Ovary (tissue), 3 donors: ENCODE measurements around the gene ASCL5.

Experiments used
- EP300 ChIP-seq: sonication (generic); formaldehyde crosslinking; IDR thresholded peaks from one replicate; pipeline ENCODE4 v1.6.1; 2017; ENCODE audit warnings: antibody characterized with exemption
- POLR2A ChIP-seq: fragments of 450-650 bp; IDR thresholded peaks from one replicate; pipeline ENCODE4 v1.6.1; 2017; ENCODE audit warnings: antibody characterized with exemption, mild to moderate bottlenecking, moderate library complexity
- TF ChIP-seq, protein P1 (sequence below), 3 donors: fragments of 450-650 bp in 2 of 3; fragments of 200-600 bp in 1 of 3; IDR thresholded peaks; one replicate each; pipeline versions ENCODE4 v1.5.1 to v1.8.0; 2016 to 2022; ENCODE audit warnings: antibody characterized with exemption in 3 of 3, mild to moderate bottlenecking in 1 of 3
- donor health status: DM: no; HTN: no; CAD: no.

DNA sequence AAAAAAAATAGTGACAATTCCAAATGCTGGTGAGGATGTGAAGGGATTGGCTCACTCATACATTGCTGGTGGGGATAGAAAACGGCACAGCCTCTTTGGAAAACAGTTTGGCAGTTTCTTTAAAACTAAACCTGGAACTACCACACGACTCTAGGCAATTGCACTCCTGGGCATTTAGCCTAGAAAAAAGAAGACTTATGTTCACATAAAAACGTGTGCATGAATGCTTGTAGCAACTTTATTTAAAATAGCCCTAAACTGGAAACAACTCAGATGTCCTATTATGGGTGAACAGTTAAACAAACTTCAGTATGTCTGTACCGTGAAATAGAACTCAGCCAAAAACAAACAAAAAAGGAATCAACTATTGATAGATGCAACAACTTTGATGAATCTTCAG is 36.7 kb upstream of the ASCL5 start:
- TF ChIP-seq, protein P1, sequence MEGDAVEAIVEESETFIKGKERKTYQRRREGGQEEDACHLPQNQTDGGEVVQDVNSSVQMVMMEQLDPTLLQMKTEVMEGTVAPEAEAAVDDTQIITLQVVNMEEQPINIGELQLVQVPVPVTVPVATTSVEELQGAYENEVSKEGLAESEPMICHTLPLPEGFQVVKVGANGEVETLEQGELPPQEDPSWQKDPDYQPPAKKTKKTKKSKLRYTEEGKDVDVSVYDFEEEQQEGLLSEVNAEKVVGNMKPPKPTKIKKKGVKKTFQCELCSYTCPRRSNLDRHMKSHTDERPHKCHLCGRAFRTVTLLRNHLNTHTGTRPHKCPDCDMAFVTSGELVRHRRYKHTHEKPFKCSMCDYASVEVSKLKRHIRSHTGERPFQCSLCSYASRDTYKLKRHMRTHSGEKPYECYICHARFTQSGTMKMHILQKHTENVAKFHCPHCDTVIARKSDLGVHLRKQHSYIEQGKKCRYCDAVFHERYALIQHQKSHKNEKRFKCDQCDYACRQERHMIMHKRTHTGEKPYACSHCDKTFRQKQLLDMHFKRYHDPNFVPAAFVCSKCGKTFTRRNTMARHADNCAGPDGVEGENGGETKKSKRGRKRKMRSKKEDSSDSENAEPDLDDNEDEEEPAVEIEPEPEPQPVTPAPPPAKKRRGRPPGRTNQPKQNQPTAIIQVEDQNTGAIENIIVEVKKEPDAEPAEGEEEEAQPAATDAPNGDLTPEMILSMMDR (IDR thresholded peaks at IDR 0.05), result no peak
- no peak for TF ChIP-seq POLR2A
- TF ChIP-seq EP300, result no peak
